ENCODE results near the gene REX1BD.

DNA sequence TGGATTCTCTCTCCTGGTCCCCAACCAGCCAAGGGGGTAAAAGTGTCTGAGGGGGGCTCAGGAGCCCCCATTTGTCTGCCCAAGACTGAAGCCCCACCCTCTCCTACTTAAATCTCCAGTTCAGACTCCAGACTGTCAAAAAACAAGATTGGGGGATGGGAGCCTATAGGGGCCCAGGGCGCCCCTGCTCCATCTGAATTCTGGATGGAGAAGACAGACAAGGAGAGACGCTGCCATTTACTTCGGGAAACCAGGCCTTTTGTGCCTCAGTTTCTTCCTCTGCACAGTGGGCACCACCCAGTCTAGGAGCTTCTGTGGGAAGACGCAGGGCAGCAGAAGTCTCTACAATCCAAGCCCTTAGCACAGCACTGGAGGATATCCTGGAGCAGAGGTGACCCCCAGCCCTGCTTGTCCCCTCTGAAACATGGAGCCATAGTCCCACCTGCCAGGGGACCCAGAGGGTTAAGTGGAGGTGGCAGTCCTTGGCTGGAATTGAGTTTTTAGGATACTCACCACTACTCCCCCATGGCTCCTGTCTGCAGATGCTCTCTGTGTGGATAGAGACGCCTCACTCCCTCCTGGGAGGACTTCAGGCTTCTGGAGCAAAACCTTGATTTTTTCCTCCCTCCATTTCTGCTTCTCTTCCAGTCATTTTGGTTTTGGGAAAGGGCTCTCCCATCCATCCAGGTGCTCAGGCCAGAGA is 19.7 kb downstream of the REX1BD start:
- no peak for TF ChIP-seq EZH2 (IDR thresholded peaks at IDR 0.05; ENCODE audit: borderline replicate concordance, low read depth, low read length, poor library complexity, severe bottlenecking)
- TF ChIP-seq CTCF (conservative IDR thresholded peaks at IDR 0.05; ENCODE audit: low read depth, low read length), result no peak
